SK-N-SH (cell line): ENCODE results near the gene TENT5A.
"Not testable (repeated sequence)": the region's sequence is repeated elsewhere in the genome, so short reads cannot be mapped to it uniquely, and the experiment has no call there.

Experiments used
- CHD2 ChIP-seq: fragments of 150-350 bp; IDR thresholded peaks from 2 replicates; pipeline ENCODE4 v1.6.1; 2018; ENCODE audit warnings: low read length; ENCODE audit not compliant: partially characterized antibody
- CTCF ChIP-seq: fragments of 200-600 bp; sonication (generic); IDR thresholded peaks from 2 replicates; pipeline ENCODE4 v1.6.1; 2017; ENCODE audit warnings: antibody characterized with exemption, mild to moderate bottlenecking, moderate library complexity
- EP300 ChIP-seq, 2 experiments: IDR thresholded peaks; 2 replicates each; pipeline versions ENCODE4 v1.4.0 to v1.6.1; 2012; ENCODE audit warnings: borderline replicate concordance in 1 of 2, low read depth in 1 of 2, low read length in 1 of 2
- FOXM1 ChIP-seq: IDR thresholded peaks from 2 replicates; pipeline ENCODE4 v1.4.0; 2012; ENCODE audit warnings: low read depth, mild to moderate bottlenecking
- MAX ChIP-seq: IDR thresholded peaks from 2 replicates; pipeline ENCODE4 v1.4.0; 2012; ENCODE audit warnings: low read depth
- MXI1 ChIP-seq: IDR thresholded peaks from 2 replicates; pipeline ENCODE4 v1.6.1; 2012; ENCODE audit warnings: mild to moderate bottlenecking, low read depth, low read length, improper control_type of control experiment
- RAD21 ChIP-seq: IDR thresholded peaks from 2 replicates; pipeline ENCODE4 v1.6.1; 2012; ENCODE audit warnings: mild to moderate bottlenecking, low read length
- REST ChIP-seq: IDR thresholded peaks from 2 replicates; pipeline ENCODE4 v1.6.1; 2012; ENCODE audit warnings: mild to moderate bottlenecking, low read depth, low read length, moderate library complexity
- TAF1 ChIP-seq: IDR thresholded peaks from 2 replicates; pipeline ENCODE4 v1.6.1; 2012; ENCODE audit warnings: low read depth, mild to moderate bottlenecking, low read length, moderate library complexity, borderline replicate concordance

- TF ChIP-seq CHD2; REST; TAF1; MAX; RAD21; FOXM1; EP300 (IDR thresholded peaks at IDR 0.05; ENCODE audit: borderline replicate concordance in 1 of 2, low read depth in 1 of 2, low read length in 1 of 2); MXI1; CTCF: not testable (repeated sequence)
These were observed 11.9 kb downstream of the TENT5A start for GRCh38 chr6:81740591-81740990.
